Skeletal muscle tissue (tissue), 4 donors: ENCODE data around the gene CLDN20. TPM values are rescaled to one million over a fixed set of nuclear protein-coding genes. Genes with fewer than 3 reads are reported as not detected.
"Not testable (repeated sequence)": the region's sequence is repeated elsewhere in the genome, so short reads cannot be mapped to it uniquely, and the experiment has no call there.

Experiments used
- H3K27ac ChIP-seq: one replicate; pipeline ENCODE4 v1.7.0; 2013; ENCODE audit warnings: mild to moderate bottlenecking, low read depth, low read length, inconsistent platforms
- H3K27me3 ChIP-seq, 3 donors: one replicate each; pipeline ENCODE4 v1.7.0; 2013; ENCODE audit warnings: low read length in 3 of 3; ENCODE audit not compliant: control insufficient read depth in 3 of 3, insufficient read depth in 3 of 3
- H3K36me3 ChIP-seq, 3 donors: one replicate each; pipeline ENCODE4 v1.7.0; 2013; ENCODE audit warnings: low read length in 3 of 3; ENCODE audit not compliant: control insufficient read depth in 3 of 3, insufficient read depth in 3 of 3
- H3K4me1 ChIP-seq, 3 donors: one replicate each; pipeline ENCODE4 v1.7.0; 2013; ENCODE audit warnings: low read length in 3 of 3, mild to moderate bottlenecking in 3 of 3; ENCODE audit not compliant: control insufficient read depth in 3 of 3, insufficient read depth in 3 of 3
- H3K4me3 ChIP-seq, 3 donors: one replicate each; pipeline ENCODE4 v1.7.0; 2013; ENCODE audit warnings: low read length in 3 of 3
- H3K9ac ChIP-seq, 3 donors: one replicate each; pipeline ENCODE4 v1.7.0; 2013; ENCODE audit warnings: low read length in 3 of 3, mild to moderate bottlenecking in 3 of 3, moderate library complexity in 2 of 3, low read depth in 1 of 3
- H3K9me3 ChIP-seq, 3 donors: one replicate each; pipeline ENCODE4 v1.7.0; 2013; ENCODE audit warnings: low read length in 3 of 3; ENCODE audit not compliant: control insufficient read depth in 3 of 3
- total RNA-seq: library from RNA; depleted of rRNA; stranded (reverse); fragments of >200 nt; gene quantifications from one replicate; pipeline ENCODE4 v1.2.3, GENCODE V29; 2014
- donor health status: Osteomylitis.

Gene CLDN20
- total RNA-seq, 1 donor from 2014 or later, result not detected

DNA sequence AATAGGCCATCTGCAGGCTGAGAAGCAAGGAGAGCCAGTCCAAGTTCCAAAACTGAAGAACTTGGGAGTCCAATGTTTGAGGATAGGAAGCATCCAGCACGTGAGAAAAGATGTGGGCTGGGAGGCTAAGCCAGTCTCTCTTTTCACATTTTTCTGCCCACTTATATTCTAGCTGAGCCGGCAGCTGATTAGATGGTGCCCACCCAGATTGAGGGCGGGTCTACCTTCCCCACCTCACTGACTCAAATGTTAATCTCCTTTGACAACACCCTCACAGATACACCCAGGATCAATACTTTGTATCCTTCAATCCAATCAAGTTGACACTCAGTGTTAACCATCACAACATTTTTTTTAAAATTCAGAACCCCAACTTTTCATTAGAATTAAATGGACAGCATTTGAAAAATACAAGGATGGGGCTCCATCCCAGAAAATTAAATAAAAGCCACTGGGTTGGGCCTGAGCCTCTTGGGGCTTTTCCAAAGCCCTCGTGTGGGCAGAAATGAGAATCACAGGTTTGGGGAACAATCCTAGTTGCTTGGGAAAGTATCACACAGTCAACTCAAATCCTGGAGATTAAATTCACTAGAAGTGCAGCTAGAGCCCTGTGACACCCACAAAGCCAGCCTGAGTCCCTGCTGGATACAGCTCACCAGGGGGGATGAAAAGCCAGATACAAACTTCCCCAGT is 2.2 kb downstream of the CLDN20 start:
- Histone ChIP-seq H3K4me3 (no peak overlapping the region), H3K9me3 (no peaks in the 10 kb centered on the region), H3K36me3 (peaks cover 0 to 3% (median 0%) of the 10 kb centered on the region in 3 donors), H3K9ac (no peak overlapping the region), H3K27me3 (no peaks in the 10 kb centered on the region), H3K4me1 (no peaks in the 10 kb centered on the region), H3K27ac (no peak overlapping the region)

DNA sequence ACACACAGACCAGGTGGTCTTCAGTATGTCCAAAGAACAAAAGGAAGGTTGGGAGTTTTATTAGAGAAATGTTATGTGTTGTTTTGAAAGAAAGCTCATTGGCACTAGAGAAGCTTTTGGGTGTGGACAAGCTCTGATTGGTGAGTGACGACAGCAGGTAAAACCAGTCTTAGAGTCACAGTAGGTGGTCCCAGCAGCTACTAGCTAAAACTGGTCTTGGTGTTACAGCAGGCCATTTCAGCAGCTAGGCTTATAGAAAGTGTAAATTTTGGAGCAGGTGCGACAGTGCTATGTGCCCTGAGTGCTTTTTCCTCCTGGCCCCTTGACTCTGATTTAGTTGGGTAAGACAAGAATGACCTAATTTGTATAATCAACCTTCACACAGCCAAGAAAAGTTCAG is 3.6 kb downstream of the CLDN20 start:
- no peaks in the 10 kb centered on the region for H3K9me3 ChIP-seq
- H3K4me1 ChIP-seq, result peaks cover 0 to 2% (median 1%) of the 10 kb centered on the region in 3 donors
- H3K27me3 ChIP-seq, result no peaks in the 10 kb centered on the region
- no peak overlapping the region for H3K4me3 ChIP-seq
- H3K27ac ChIP-seq, result no peak overlapping the region
- H3K36me3 ChIP-seq, result peaks cover 0 to 3% (median 0%) of the 10 kb centered on the region in 3 donors
- no peak overlapping the region for H3K9ac ChIP-seq

DNA sequence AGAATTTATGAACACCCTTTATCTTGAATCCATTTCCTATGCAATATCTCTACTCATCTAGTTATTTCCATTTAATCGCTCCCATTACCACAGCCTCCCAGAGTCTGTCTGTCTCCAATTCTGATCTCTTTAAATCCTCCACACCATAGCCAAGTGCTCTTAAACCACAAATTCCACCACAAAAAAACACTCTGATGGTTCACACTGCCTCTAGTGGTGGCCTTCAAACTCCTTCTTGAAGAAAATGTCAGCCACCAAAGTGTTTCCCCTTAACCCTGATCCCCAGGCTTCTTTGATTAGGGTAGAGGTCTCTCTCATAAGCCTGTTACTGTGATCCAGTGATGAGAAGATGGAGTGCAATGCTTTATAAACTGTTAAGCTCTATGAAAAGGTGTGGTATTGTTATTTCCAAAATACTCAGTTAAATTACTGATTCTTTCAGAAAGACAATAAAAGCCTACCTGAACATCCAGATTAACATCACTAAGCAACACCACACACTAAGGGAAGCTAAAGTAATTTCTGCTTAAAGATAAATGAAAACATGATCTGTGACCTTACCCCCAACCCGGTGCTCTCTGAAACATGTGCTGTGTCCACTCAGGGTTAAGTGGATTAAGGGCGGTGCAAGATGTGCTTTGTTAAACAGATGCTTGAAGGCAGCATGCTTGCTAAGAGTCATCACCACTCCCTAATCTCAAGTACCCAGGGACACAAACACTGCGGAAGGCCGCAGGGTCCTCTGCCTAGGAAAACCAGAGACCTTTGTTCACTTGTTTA is 4.5 kb downstream of the CLDN20 start:
- H3K9ac ChIP-seq, H3K36me3 ChIP-seq, H3K4me3 ChIP-seq, H3K27me3 ChIP-seq, H3K27ac ChIP-seq, H3K9me3 ChIP-seq: not testable (repeated sequence)
- H3K4me1 ChIP-seq, result peaks cover 4 to 11% (median 10%) of the 10 kb centered on the region in 3 donors

GRCh38 chr6:155269765-155270164 is 6.0 kb downstream of the CLDN20 start:
- no peak overlapping the region for H3K9ac ChIP-seq
- no peaks in the 10 kb centered on the region for H3K27me3 ChIP-seq
- no peak overlapping the region for H3K27ac ChIP-seq
- H3K4me3 ChIP-seq, result no peak overlapping the region
- H3K36me3 ChIP-seq, result no peaks in the 10 kb centered on the region
- H3K9me3 ChIP-seq, result no peaks in the 10 kb centered on the region
- H3K4me1 ChIP-seq, result peaks cover 8 to 22% (median 13%) of the 10 kb centered on the region in 3 donors

- no peaks in the 10 kb centered on the region for H3K27me3 ChIP-seq
- H3K9ac ChIP-seq, result no peak overlapping the region
- H3K4me1 ChIP-seq, result peaks cover 8 to 25% (median 16%) of the 10 kb centered on the region in 3 donors
- no peaks in the 10 kb centered on the region for H3K9me3 ChIP-seq
- H3K27ac ChIP-seq, result no peak overlapping the region
- H3K36me3 ChIP-seq, result no peaks in the 10 kb centered on the region
- H3K4me3 ChIP-seq, result no peak overlapping the region
Observed at GRCh38 chr6:155270561-155271091, 6.8 kb downstream of the CLDN20 start.

GRCh38 chr6:155271145-155271544 is 7.3 kb downstream of the CLDN20 start:
- H3K27me3 ChIP-seq, result no peaks in the 10 kb centered on the region
- H3K9ac ChIP-seq, result no peak overlapping the region
- no peak overlapping the region for H3K27ac ChIP-seq
- H3K4me3 ChIP-seq, result no peak overlapping the region
- peaks cover 11 to 29% (median 21%) of the 10 kb centered on the region in 3 donors for H3K4me1 ChIP-seq
- H3K9me3 ChIP-seq, result no peaks in the 10 kb centered on the region
- H3K36me3 ChIP-seq, result peaks cover 0 to 2% (median 0%) of the 10 kb centered on the region in 3 donors

- H3K9ac ChIP-seq, result no peak overlapping the region
- H3K4me3 ChIP-seq, result no peak overlapping the region
- no peaks in the 10 kb centered on the region for H3K27me3 ChIP-seq
- H3K9me3 ChIP-seq, result no peaks in the 10 kb centered on the region
- peaks cover 0 to 2% (median 0%) of the 10 kb centered on the region in 3 donors for H3K36me3 ChIP-seq
- peak overlapping the region; percentile 42 for H3K27ac ChIP-seq
- peaks cover 11 to 29% (median 21%) of the 10 kb centered on the region in 3 donors for H3K4me1 ChIP-seq
Observed at GRCh38 chr6:155272353-155273232, 8.8 kb downstream of the CLDN20 start.

DNA sequence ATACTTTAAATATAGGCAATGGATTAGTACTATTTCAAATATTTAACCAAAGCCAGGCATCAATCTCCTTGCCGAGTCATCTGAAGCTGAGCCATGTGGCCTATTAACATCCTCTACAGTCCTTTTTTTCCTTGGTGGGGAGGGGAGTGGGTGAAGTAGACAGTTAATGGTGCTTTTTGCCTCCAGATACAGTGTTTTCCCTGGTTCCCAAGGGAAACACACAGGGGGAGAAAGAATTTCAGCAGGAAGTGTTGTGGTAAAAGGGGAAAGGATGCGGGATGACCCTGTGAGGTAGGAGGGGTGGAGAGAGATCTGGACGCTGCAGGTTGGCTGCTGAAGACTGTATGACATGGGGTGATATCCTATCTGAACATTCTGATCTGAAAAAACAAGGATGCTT is 9.6 kb downstream of the CLDN20 start:
- Histone ChIP-seq H3K27ac (peak overlapping the region; percentile 42), H3K9me3 (no peaks in the 10 kb centered on the region), H3K4me1 (peaks cover 13 to 34% (median 26%) of the 10 kb centered on the region in 3 donors), H3K36me3 (peaks cover 0 to 2% (median 0%) of the 10 kb centered on the region in 3 donors), H3K27me3 (no peaks in the 10 kb centered on the region), H3K9ac (no peak overlapping the region), H3K4me3 (no peak overlapping the region)

DNA sequence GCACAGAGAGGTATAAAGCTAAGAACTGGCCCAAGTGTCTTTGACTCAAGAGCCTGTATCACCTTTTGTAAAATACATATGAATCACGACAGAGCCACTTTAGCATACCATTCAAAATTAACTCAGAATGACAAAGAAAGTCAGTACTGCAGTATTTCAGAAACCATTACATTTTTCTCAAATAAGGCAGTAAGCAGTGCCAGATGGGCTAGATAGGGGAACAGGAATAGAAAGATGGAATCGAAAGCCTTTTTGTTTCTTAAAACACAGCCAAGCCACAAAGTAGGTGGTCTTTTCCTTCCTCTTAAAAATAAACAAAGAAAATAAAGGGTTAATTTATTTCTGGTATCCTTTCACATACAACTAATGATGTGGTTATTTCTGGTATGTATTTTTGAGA is 10.3 kb downstream of the CLDN20 start:
- H3K4me1 ChIP-seq, result peaks cover 15 to 38% (median 28%) of the 10 kb centered on the region in 3 donors
- no peak overlapping the region for H3K4me3 ChIP-seq

More for the DNA sequence above, 10.3 kb downstream of the CLDN20 start:
- Histone ChIP-seq H3K36me3 (peaks cover 0 to 2% (median 0%) of the 10 kb centered on the region in 3 donors), H3K27me3 (no peaks in the 10 kb centered on the region), H3K9ac (no peak overlapping the region), H3K9me3 (no peaks in the 10 kb centered on the region), H3K27ac (peak overlapping the region; percentile 3)
